HG03159 (cell line): ENCODE data around the gene ODAD2.

Experiments used
- ATAC-seq: cut with Tn5 transposase; IDR thresholded peaks from one replicate; pipeline ENCODE4 v1.9.1; 2021; ENCODE audit warnings: mild to moderate bottlenecking, moderate library complexity; ENCODE audit not compliant: unreplicated experiment

The ODAD2 gene

GRCh38 chr10:27844223-27844622 lies 154.7 kb downstream of the ODAD2 start:
- no peak for ATAC-seq

- no peak for ATAC-seq
Measured at GRCh38 chr10:27838901-27839300, 160.0 kb downstream of the ODAD2 start.

GRCh38 chr10:27838361-27838760 lies 160.5 kb downstream of the ODAD2 start:
- no peak for ATAC-seq

GRCh38 chr10:27834476-27834875 lies 164.4 kb downstream of the ODAD2 start:
- ATAC-seq, result no peak

GRCh38 chr10:27833792-27834191 lies 165.1 kb downstream of the ODAD2 start:
- ATAC-seq, result no peak

- no peak for ATAC-seq
Measured at GRCh38 chr10:27832826-27833225, 166.1 kb downstream of the ODAD2 start.

GRCh38 chr10:27826369-27826768 lies 172.5 kb downstream of the ODAD2 start:
- ATAC-seq, result no peak

- no peak for ATAC-seq
Measured at GRCh38 chr10:27822301-27822700, 176.6 kb downstream of the ODAD2 start.

- ATAC-seq, result no peak
Measured at GRCh38 chr10:27820637-27821036, 178.2 kb downstream of the ODAD2 start.

GRCh38 chr10:27819781-27820531 lies 178.9 kb downstream of the ODAD2 start:
- no peak for ATAC-seq

GRCh38 chr10:27816320-27816719 lies 182.6 kb downstream of the ODAD2 start:
- ATAC-seq, result no peak

GRCh38 chr10:27815846-27816245 lies 183.0 kb downstream of the ODAD2 start:
- ATAC-seq, result no peak

- ATAC-seq, result no peak
Measured at GRCh38 chr10:27815261-27815660, 183.6 kb downstream of the ODAD2 start.

- ATAC-seq, result no peak
Measured at GRCh38 chr10:27805180-27805579, 193.7 kb downstream of the ODAD2 start.

- ATAC-seq, result no peak
Measured at GRCh38 chr10:27804136-27804535, 194.7 kb downstream of the ODAD2 start.

GRCh38 chr10:27801171-27801785 lies 197.6 kb downstream of the ODAD2 start:
- ATAC-seq, result no peak

- no peak for ATAC-seq
Measured at GRCh38 chr10:27799046-27799445, 199.8 kb downstream of the ODAD2 start.

GRCh38 chr10:27794157-27794556 lies 204.7 kb downstream of the ODAD2 start:
- ATAC-seq, result no peak

GRCh38 chr10:27792216-27792615 lies 206.7 kb downstream of the ODAD2 start:
- no peak for ATAC-seq

- no peak for ATAC-seq
Measured at GRCh38 chr10:27784272-27784671, 214.6 kb downstream of the ODAD2 start.

- ATAC-seq, result peak; percentile 67
Measured at GRCh38 chr10:27783660-27784059, 215.2 kb downstream of the ODAD2 start.

GRCh38 chr10:27779462-27780015 lies 219.3 kb downstream of the ODAD2 start:
- no peak for ATAC-seq
